ENCODE results near the gene SLC38A1.
"Not testable (repeated sequence)": the region's sequence is repeated elsewhere in the genome, so short reads cannot be mapped to it uniquely, and the experiment has no call there.

The SLC38A1 gene

GRCh38 chr12:46207644-46208043, 61.2 kb downstream of the SLC38A1 start:
- no peak for DNase-seq (ENCODE audit: low spot score)

- DNase-seq (ENCODE audit: low spot score) = no peak
Observed at GRCh38 chr12:46206471-46206870, 62.4 kb downstream of the SLC38A1 start.

GRCh38 chr12:46205294-46205693, 63.5 kb downstream of the SLC38A1 start:
- DNase-seq (ENCODE audit: low spot score) = no peak

- DNase-seq (ENCODE audit: low spot score) = no peak
Observed at GRCh38 chr12:46201284-46201789, 67.5 kb downstream of the SLC38A1 start.

GRCh38 chr12:46200551-46200950, 68.3 kb downstream of the SLC38A1 start:
- DNase-seq (ENCODE audit: low spot score) = no peak

GRCh38 chr12:46198913-46199312, 69.9 kb downstream of the SLC38A1 start:
- no peak for DNase-seq (ENCODE audit: low spot score)

- no peak for DNase-seq (ENCODE audit: low spot score)
Observed at GRCh38 chr12:46197883-46198282, 71.0 kb downstream of the SLC38A1 start.

- not testable (repeated sequence) for DNase-seq (ENCODE audit: low spot score)
Observed at GRCh38 chr12:46190533-46190932, 78.3 kb downstream of the SLC38A1 start.

GRCh38 chr12:46188170-46188569, 80.7 kb downstream of the SLC38A1 start:
- no peak for DNase-seq (ENCODE audit: low spot score)

- peak; percentile 26 for DNase-seq (ENCODE audit: low spot score)
Observed at GRCh38 chr12:46187023-46187422, 81.8 kb downstream of the SLC38A1 start.

GRCh38 chr12:46186088-46186487, 82.8 kb downstream of the SLC38A1 start:
- no peak for DNase-seq (ENCODE audit: low spot score)

GRCh38 chr12:46185686-46186085, 83.2 kb downstream of the SLC38A1 start:
- no peak for DNase-seq (ENCODE audit: low spot score)

- no peak for DNase-seq (ENCODE audit: low spot score)
Observed at GRCh38 chr12:46184798-46185595, 83.8 kb downstream of the SLC38A1 start.

GRCh38 chr12:46183112-46183511, 85.7 kb downstream of the SLC38A1 start:
- no peak for DNase-seq (ENCODE audit: low spot score)

- DNase-seq (ENCODE audit: low spot score) = no peak
Observed at GRCh38 chr12:46181465-46181864, 87.4 kb downstream of the SLC38A1 start.

- no peak for DNase-seq (ENCODE audit: low spot score)
Observed at GRCh38 chr12:46179693-46180452, 89.0 kb downstream of the SLC38A1 start.

GRCh38 chr12:46177837-46178608, 90.8 kb downstream of the SLC38A1 start:
- DNase-seq (ENCODE audit: low spot score) = no peak

- no peak for DNase-seq (ENCODE audit: low spot score)
Observed at GRCh38 chr12:46177025-46177424, 91.8 kb downstream of the SLC38A1 start.

- no peak for DNase-seq (ENCODE audit: low spot score)
Observed at GRCh38 chr12:46174919-46175318, 93.9 kb downstream of the SLC38A1 start.

- DNase-seq (ENCODE audit: low spot score) = no peak
Observed at GRCh38 chr12:46174061-46174662, 94.7 kb downstream of the SLC38A1 start.

GRCh38 chr12:46168426-46168825, 100.4 kb downstream of the SLC38A1 start:
- DNase-seq (ENCODE audit: low spot score) = no peak

GRCh38 chr12:46167412-46167811, 101.4 kb downstream of the SLC38A1 start:
- no peak for DNase-seq (ENCODE audit: low spot score)
